CD14-positive monocyte (primary cell): ENCODE measurements around the gene ENO2. TPM values are rescaled to one million over a fixed set of nuclear protein-coding genes. Genes with fewer than 3 reads are reported as not detected.

ENCODE experiments used
- DNase-seq, 3 donors: peaks; one replicate each; pipeline ENCODE4 v3.0.0-alpha.2; 2011 to 2022
- H2AFZ ChIP-seq: 2 replicates; pipeline ENCODE4 v1.6.0; 2012; ENCODE audit warnings: mild to moderate bottlenecking, low read depth, low read length, inconsistent platforms; ENCODE audit not compliant: insufficient read depth, poor library complexity, severe bottlenecking
- H3K27ac ChIP-seq, 2 donors: 1 replicate in 1 of 2; 2 replicates in 1 of 2; pipeline ENCODE4 v1.5.1; 2012 to 2013; ENCODE audit warnings: low read length in 2 of 2, control low read depth in 1 of 2, inconsistent platforms in 1 of 2, low read depth in 1 of 2, mild to moderate bottlenecking in 1 of 2
- H3K27me3 ChIP-seq, 2 donors: one replicate each; pipeline versions ENCODE4 v1.6.0 to v1.6.1; 2011 to 2013; ENCODE audit warnings: low read length in 2 of 2; ENCODE audit not compliant: control insufficient read depth in 2 of 2, insufficient read depth in 2 of 2
- H3K36me3 ChIP-seq, 2 donors: replicated peaks in 1 of 2; 1 replicate in 1 of 2; 2 replicates in 1 of 2; pipeline versions ENCODE4 v1.5.1 to v1.6.1; 2012 to 2013; ENCODE audit warnings: low read length in 2 of 2, control low read depth in 1 of 2, inconsistent platforms in 1 of 2, mild to moderate bottlenecking in 1 of 2; ENCODE audit not compliant: insufficient read depth in 2 of 2, control insufficient read depth in 1 of 2
- H3K4me1 ChIP-seq, 2 donors: 1 replicate in 1 of 2; 2 replicates in 1 of 2; pipeline versions ENCODE4 v1.5.1 to v1.6.1; 2012 to 2013; ENCODE audit warnings: low read length in 2 of 2, control low read depth in 1 of 2, inconsistent platforms in 1 of 2, mild to moderate bottlenecking in 1 of 2, moderate library complexity in 1 of 2; ENCODE audit not compliant: insufficient read depth in 2 of 2, control insufficient read depth in 1 of 2
- H3K4me2 ChIP-seq: replicated peaks from 2 replicates; pipeline ENCODE3; 2012; ENCODE audit warnings: low read length, moderate library complexity, mild to moderate bottlenecking; ENCODE audit not compliant: poor library complexity, severe bottlenecking; ENCODE audit errors: extremely low read depth
- H3K4me3 ChIP-seq, 3 experiments: fragments of 200-600 bp in 1 of 3; sonication (generic) in 1 of 3; replicated peaks in 1 of 3; 1 replicate in 2 of 3; 2 replicates in 1 of 3; pipeline ENCODE4 v1.5.1; 2011 to 2013; ENCODE audit warnings: low read length in 3 of 3, mild to moderate bottlenecking in 3 of 3, control low read depth in 2 of 3, low read depth in 2 of 3, inconsistent platforms in 1 of 3, moderate library complexity in 1 of 3
- H3K79me2 ChIP-seq: 2 replicates; pipeline ENCODE4 v1.6.0; 2012; ENCODE audit warnings: mild to moderate bottlenecking, control low read depth, inconsistent platforms, low read length, moderate library complexity; ENCODE audit not compliant: insufficient read depth
- H3K9ac ChIP-seq: 2 replicates; pipeline ENCODE4 v1.6.0; 2017; ENCODE audit warnings: low read length, mild to moderate bottlenecking; ENCODE audit not compliant: insufficient read depth, poor library complexity, severe bottlenecking
- H3K9me3 ChIP-seq, 2 donors: replicated peaks in 1 of 2; 1 replicate in 1 of 2; 2 replicates in 1 of 2; pipeline versions ENCODE4 v1.5.1 to v1.6.1; 2012 to 2013; ENCODE audit warnings: low read length in 2 of 2, control low read depth in 1 of 2; ENCODE audit not compliant: control insufficient read depth in 1 of 2, insufficient read depth in 1 of 2
- H4K20me1 ChIP-seq: 2 replicates; pipeline ENCODE4 v1.6.0; 2012; ENCODE audit warnings: mild to moderate bottlenecking, low read length, control low read depth, moderate library complexity; ENCODE audit not compliant: insufficient read depth
- H3K27ac Mint-ChIP-seq, 7 donors: one replicate each; pipeline ENCODE4 v1.8.0; 2020; ENCODE audit warnings: mild to moderate bottlenecking in 7 of 7, mixed read lengths in 7 of 7, moderate library complexity in 6 of 7, inconsistent platforms in 2 of 7
- H3K27me3 Mint-ChIP-seq, 3 donors: one replicate each; pipeline ENCODE4 v1.8.0; 2021 to 2022; ENCODE audit warnings: low read depth in 3 of 3, mild to moderate bottlenecking in 3 of 3, mixed read lengths in 3 of 3, moderate library complexity in 3 of 3, inconsistent platforms in 1 of 3
- H3K36me3 Mint-ChIP-seq, 2 donors: one replicate each; pipeline ENCODE4 v1.8.0; 2020; ENCODE audit warnings: mixed read lengths in 2 of 2, inconsistent platforms in 1 of 2, mild to moderate bottlenecking in 1 of 2
- H3K4me1 Mint-ChIP-seq: one replicate; pipeline ENCODE4 v1.8.0; 2020; ENCODE audit warnings: mild to moderate bottlenecking, mixed read lengths
- H3K4me3 Mint-ChIP-seq, 2 donors: one replicate each; pipeline ENCODE4 v1.8.0; 2020; ENCODE audit warnings: mild to moderate bottlenecking in 2 of 2, mixed read lengths in 2 of 2, moderate library complexity in 1 of 2
- H3K9me3 Mint-ChIP-seq, 7 donors: one replicate each; pipeline ENCODE4 v1.8.0; 2020 to 2022; ENCODE audit warnings: mixed read lengths in 7 of 7, mild to moderate bottlenecking in 6 of 7, moderate library complexity in 6 of 7, inconsistent platforms in 2 of 7
- CTCF ChIP-seq: fragments of 200-600 bp; IDR thresholded peaks from one replicate; pipeline ENCODE4 v1.8.0; 2022; ENCODE audit warnings: antibody characterized with exemption, mild to moderate bottlenecking
- WGBS: methylation state at CpG from one replicate; pipeline ENCODE4 v1.1.5; 2013; ENCODE audit warnings: missing lambda C conversion rate; ENCODE audit not compliant: insufficient coverage; 5-methylcytosine and 5-hydroxymethylcytosine counted together
- intact Hi-C, 2 donors: fragments of 100-400 bp; cut with micrococcal nuclease; formaldehyde crosslinking; loops; one replicate each; pipeline versions ENCODE4 v1.15.0 to v1.15.1; 2023
- polyA plus RNA-seq, 3 donors: library from polyadenylated mRNA; depleted of rRNA in 1 of 3; unstranded in 2 of 3; stranded (reverse) in 1 of 3; fragments of 300-500 nt in 2 of 3; fragments of >200 nt in 1 of 3; fragmentation: Illumina TruSeq in 2 of 3; gene quantifications; 1 replicate in 2 of 3; 2 replicates in 1 of 3; pipeline ENCODE4 v1.2.3, GENCODE V29; 2012 to 2021

ENO2 gene
- polyA plus RNA-seq, 3 donors = 0.09 to 0.43 (median 0.19) TPM

GRCh38 chr12:6935371-6936193 is 21.2 kb downstream of the ENO2 start:
- Histone ChIP-seq H3K27ac (peak overlapping the region; percentile 8 to 49), H3K9ac (no peak overlapping the region), H3K9me3 (no peaks in the 10 kb centered on the region), H2AFZ (no peak overlapping the region), H3K4me2 (peak overlapping the region; percentile 3), H3K36me3 (no peaks in the 10 kb centered on the region), H3K4me3 (no peak overlapping the region), H3K27me3 (no peaks in the 10 kb centered on the region), H3K79me2 (peaks cover 14% of the 10 kb centered on the region), H3K4me1 (peaks cover 38 to 40% of the 10 kb centered on the region in 2 donors), H4K20me1 (no peaks in the 10 kb centered on the region)
- WGBS = 58% methylated on average over 5 of the region's 14 CpGs
- H3K9me3 Mint-ChIP-seq = no peaks in the 10 kb centered on the region
- peaks cover 12 to 22% of the 10 kb centered on the region in 2 donors for H3K36me3 Mint-ChIP-seq
- H3K4me3 Mint-ChIP-seq = peak overlapping the region in 1 of 2 donors; percentile 56
- TF ChIP-seq CTCF = no peak
- intact Hi-C loops = loop anchor here in 1 of 2 donors (5.0 kb wide), 1 partner anchor 37 kb away; the partner anchor contains the start of genes EMG1 and PHB2
- peak overlapping the region; percentile 16 to 74 (median 69) for H3K27ac Mint-ChIP-seq
- DNase-seq = peak in 1 of 3 donors; percentile 54
- H3K27me3 Mint-ChIP-seq = peaks cover 0 to 7% (median 3%) of the 10 kb centered on the region in 3 donors
- peaks cover 35% of the 10 kb centered on the region for H3K4me1 Mint-ChIP-seq

GRCh38 chr12:6936194-6936635 is 21.8 kb downstream of the ENO2 start:
- H3K9me3 Mint-ChIP-seq = no peaks in the 10 kb centered on the region
- H3K4me1 ChIP-seq = peaks cover 38 to 40% of the 10 kb centered on the region in 2 donors
- no peak overlapping the region for H3K9ac ChIP-seq

More at GRCh38 chr12:6936194-6936635, 21.8 kb downstream of the ENO2 start:
- H3K9me3 ChIP-seq = no peaks in the 10 kb centered on the region
- intact Hi-C loops = loop anchor here in 1 of 2 donors (5.0 kb wide), 1 partner anchor 36 kb away; the partner anchor contains the start of genes EMG1 and PHB2
- no peak for TF ChIP-seq CTCF
- H3K36me3 Mint-ChIP-seq = peaks cover 12 to 23% of the 10 kb centered on the region in 2 donors
- H3K4me3 Mint-ChIP-seq = peak overlapping the region; percentile 78 to 79
- H3K4me2 ChIP-seq = peak overlapping the region; percentile 95
- H3K4me3 ChIP-seq = peak overlapping the region in 1 of 3 experiments; percentile 90
- H2AFZ ChIP-seq = no peak overlapping the region
- H3K79me2 ChIP-seq = peaks cover 11% of the 10 kb centered on the region
- H3K27ac ChIP-seq = no peak overlapping the region
- no peaks in the 10 kb centered on the region for H3K27me3 ChIP-seq
- H3K36me3 ChIP-seq = no peaks in the 10 kb centered on the region
- peak overlapping the region in 5 of 7 donors; percentile 26 to 78 (median 72) for H3K27ac Mint-ChIP-seq
- no peak for DNase-seq
- H3K4me1 Mint-ChIP-seq = peaks cover 35% of the 10 kb centered on the region
- H4K20me1 ChIP-seq = no peaks in the 10 kb centered on the region
- H3K27me3 Mint-ChIP-seq = peaks cover 0 to 4% (median 0%) of the 10 kb centered on the region in 3 donors
- 46% methylated on average over 3 of the region's 3 CpGs for WGBS
